DOHH2 (cell line): ENCODE data around the gene TMCO4.

ENCODE experiments used
- EZH2phosphoT487 ChIP-seq: fragments of 200-600 bp; sonication (generic); IDR thresholded peaks from 2 replicates; pipeline ENCODE4 v1.6.1; 2017; ENCODE audit warnings: borderline replicate concordance, mild to moderate bottlenecking, antibody characterized with exemption, low read length, moderate library complexity, mixed read lengths
- TF ChIP-seq, protein P1 (sequence below): fragments of 200-600 bp; sonication (generic); IDR thresholded peaks from one replicate; pipeline ENCODE4 v1.5.1; 2014; ENCODE audit warnings: antibody characterized with exemption, mild to moderate bottlenecking, low read depth, low read length; ENCODE audit not compliant: poor library complexity, severe bottlenecking

- TF ChIP-seq, protein P1, sequence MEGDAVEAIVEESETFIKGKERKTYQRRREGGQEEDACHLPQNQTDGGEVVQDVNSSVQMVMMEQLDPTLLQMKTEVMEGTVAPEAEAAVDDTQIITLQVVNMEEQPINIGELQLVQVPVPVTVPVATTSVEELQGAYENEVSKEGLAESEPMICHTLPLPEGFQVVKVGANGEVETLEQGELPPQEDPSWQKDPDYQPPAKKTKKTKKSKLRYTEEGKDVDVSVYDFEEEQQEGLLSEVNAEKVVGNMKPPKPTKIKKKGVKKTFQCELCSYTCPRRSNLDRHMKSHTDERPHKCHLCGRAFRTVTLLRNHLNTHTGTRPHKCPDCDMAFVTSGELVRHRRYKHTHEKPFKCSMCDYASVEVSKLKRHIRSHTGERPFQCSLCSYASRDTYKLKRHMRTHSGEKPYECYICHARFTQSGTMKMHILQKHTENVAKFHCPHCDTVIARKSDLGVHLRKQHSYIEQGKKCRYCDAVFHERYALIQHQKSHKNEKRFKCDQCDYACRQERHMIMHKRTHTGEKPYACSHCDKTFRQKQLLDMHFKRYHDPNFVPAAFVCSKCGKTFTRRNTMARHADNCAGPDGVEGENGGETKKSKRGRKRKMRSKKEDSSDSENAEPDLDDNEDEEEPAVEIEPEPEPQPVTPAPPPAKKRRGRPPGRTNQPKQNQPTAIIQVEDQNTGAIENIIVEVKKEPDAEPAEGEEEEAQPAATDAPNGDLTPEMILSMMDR = no peak
- no peak for TF ChIP-seq EZH2phosphoT487
Measured at GRCh38 chr1:19815801-19816736, 16.4 kb upstream of the TMCO4 start.
